Vagina (tissue), 2 donors: ENCODE data around the gene FUT7. TPM values are rescaled to one million over a fixed set of nuclear protein-coding genes. Genes with fewer than 3 reads are reported as not detected.

Source experiments
- DNase-seq, 2 donors: peaks; one replicate each; pipeline ENCODE4 v3.0.0-alpha.2; 2017; ENCODE audit errors: extremely low spot score in 2 of 2
- H3K27ac ChIP-seq: fragments of 200-600 bp; sonication (generic); one replicate; pipeline ENCODE4 v1.5.1; 2019
- H3K27me3 ChIP-seq: fragments of 200-600 bp; sonication (generic); one replicate; pipeline ENCODE4 v1.5.1; 2019
- H3K36me3 ChIP-seq, 2 donors: fragments of 200-600 bp; sonication (generic); one replicate each; pipeline ENCODE4 v1.5.1; 2017 to 2019
- H3K4me1 ChIP-seq: fragments of 200-600 bp; sonication (generic); one replicate; pipeline ENCODE4 v1.5.1; 2019
- H3K4me3 ChIP-seq, 2 donors: fragments of 200-600 bp; sonication (generic); 1 replicate in 1 of 2; 2 replicates in 1 of 2; pipeline ENCODE4 v1.5.1; 2016 to 2019
- H3K9me3 ChIP-seq: fragments of 200-600 bp; sonication (generic); one replicate; pipeline ENCODE4 v1.5.1; 2019
- CTCF ChIP-seq, 3 experiments: fragments of 450-650 bp in 2 of 3; fragments of 200-600 bp in 1 of 3; sonication (generic) in 1 of 3; IDR thresholded peaks; one replicate each; pipeline ENCODE4 v1.5.1; 2017 to 2019; ENCODE audit warnings: antibody characterized with exemption in 3 of 3, mild to moderate bottlenecking in 2 of 3, moderate library complexity in 2 of 3
- POLR2A ChIP-seq, 2 donors: fragments of 450-650 bp; IDR thresholded peaks; one replicate each; pipeline ENCODE4 v1.6.1; 2017; ENCODE audit warnings: antibody characterized with exemption in 2 of 2, mild to moderate bottlenecking in 2 of 2, moderate library complexity in 2 of 2
- POLR2AphosphoS5 ChIP-seq, 2 donors: sonication (generic); formaldehyde crosslinking; IDR thresholded peaks; one replicate each; pipeline ENCODE4 v1.9.0; 2017; ENCODE audit warnings: antibody characterized with exemption in 2 of 2, mild to moderate bottlenecking in 2 of 2, low read depth in 1 of 2; ENCODE audit not compliant: insufficient read depth in 1 of 2
- intact Hi-C: fragments of 100-400 bp; cut with DNase I; formaldehyde crosslinking; loops from one replicate; pipeline ENCODE4 v1.15.1; 2023
- total RNA-seq: library from RNA; depleted of rRNA; stranded (reverse); fragments of >200 nt; gene quantifications from one replicate; pipeline ENCODE4 v1.2.3, GENCODE V29; 2016

FUT7 gene
- total RNA-seq, 1 donor from 2014 or later, result not detected

GRCh38 chr9:137062384-137062783 lies 30.5 kb upstream of the FUT7 start:
- no peaks in the 10 kb centered on the region for H3K9me3 ChIP-seq
- no peaks in the 10 kb centered on the region for H3K36me3 ChIP-seq
- H3K27ac ChIP-seq, result no peak overlapping the region
- TF ChIP-seq POLR2AphosphoS5 (IDR thresholded peaks at IDR 0.05; ENCODE audit: insufficient read depth in 1 of 2, low read depth in 1 of 2) (no peak), CTCF (IDR thresholded peaks at IDR 0.05) (no peak), POLR2A (IDR thresholded peaks at IDR 0.05) (no peak)
- H3K4me1 ChIP-seq, result peaks cover 8% of the 10 kb centered on the region
- no peak overlapping the region for H3K4me3 ChIP-seq
- intact Hi-C loops, result no loop called here
- DNase-seq, result no peak
- no peaks in the 10 kb centered on the region for H3K27me3 ChIP-seq

- TF ChIP-seq CTCF (IDR thresholded peaks at IDR 0.05), result no peak
- TF ChIP-seq POLR2A (IDR thresholded peaks at IDR 0.05), result no peak
- no peak for TF ChIP-seq POLR2AphosphoS5 (IDR thresholded peaks at IDR 0.05; ENCODE audit: insufficient read depth in 1 of 2, low read depth in 1 of 2)
- intact Hi-C loops, result no loop called here
- Histone ChIP-seq H3K36me3 (no peaks in the 10 kb centered on the region), H3K27me3 (no peaks in the 10 kb centered on the region), H3K27ac (no peak overlapping the region), H3K4me1 (peaks cover 28% of the 10 kb centered on the region), H3K9me3 (no peaks in the 10 kb centered on the region), H3K4me3 (no peak overlapping the region)
- DNase-seq, result no peak
Observed at GRCh38 chr9:137058521-137059234, 26.8 kb upstream of the FUT7 start.

- H3K4me1 ChIP-seq, result peaks cover 36% of the 10 kb centered on the region
- no peaks in the 10 kb centered on the region for H3K27me3 ChIP-seq
- no peak overlapping the region for H3K27ac ChIP-seq
- no peaks in the 10 kb centered on the region for H3K36me3 ChIP-seq
- no peak for TF ChIP-seq POLR2A (IDR thresholded peaks at IDR 0.05)
- no peak for TF ChIP-seq POLR2AphosphoS5 (IDR thresholded peaks at IDR 0.05; ENCODE audit: insufficient read depth in 1 of 2, low read depth in 1 of 2)
- no peak for TF ChIP-seq CTCF (IDR thresholded peaks at IDR 0.05)
- H3K9me3 ChIP-seq, result no peaks in the 10 kb centered on the region
- intact Hi-C loops, result no loop called here
- H3K4me3 ChIP-seq, result no peak overlapping the region
- no peak for DNase-seq
Observed at GRCh38 chr9:137057545-137057944, 25.7 kb upstream of the FUT7 start.

GRCh38 chr9:137056739-137057415 lies 25.0 kb upstream of the FUT7 start:
- Histone ChIP-seq H3K27me3 (no peaks in the 10 kb centered on the region), H3K4me3 (no peak overlapping the region), H3K9me3 (no peaks in the 10 kb centered on the region), H3K27ac (no peak overlapping the region), H3K4me1 (peaks cover 36% of the 10 kb centered on the region), H3K36me3 (no peaks in the 10 kb centered on the region)
- DNase-seq, result no peak
- intact Hi-C loops, result no loop called here
- no peak for TF ChIP-seq POLR2A (IDR thresholded peaks at IDR 0.05)
- no peak for TF ChIP-seq POLR2AphosphoS5 (IDR thresholded peaks at IDR 0.05; ENCODE audit: insufficient read depth in 1 of 2, low read depth in 1 of 2)
- no peak for TF ChIP-seq CTCF (IDR thresholded peaks at IDR 0.05)
